PC-3 (cell line): ENCODE measurements around the gene SLC5A10.

ENCODE experiments used
- EZH2 ChIP-seq: fragments of 300-600 bp; sonication (generic); IDR thresholded peaks from one replicate; pipeline ENCODE4 v1.6.1; 2017; ENCODE audit warnings: antibody characterized with exemption, mild to moderate bottlenecking, low read length; ENCODE audit not compliant: unreplicated experiment
- EZH2phosphoT487 ChIP-seq: fragments of 300-600 bp; sonication (generic); IDR thresholded peaks from 2 replicates; pipeline ENCODE4 v1.6.1; 2018; ENCODE audit warnings: mild to moderate bottlenecking, antibody characterized with exemption, low read length, borderline replicate concordance
- TF ChIP-seq, protein P1 (sequence below): fragments of 300-600 bp; sonication (generic); conservative IDR thresholded peaks from 2 replicates; pipeline ENCODE4 v1.5.1; 2017; ENCODE audit warnings: antibody characterized with exemption, low read depth, mild to moderate bottlenecking, low read length

DNA sequence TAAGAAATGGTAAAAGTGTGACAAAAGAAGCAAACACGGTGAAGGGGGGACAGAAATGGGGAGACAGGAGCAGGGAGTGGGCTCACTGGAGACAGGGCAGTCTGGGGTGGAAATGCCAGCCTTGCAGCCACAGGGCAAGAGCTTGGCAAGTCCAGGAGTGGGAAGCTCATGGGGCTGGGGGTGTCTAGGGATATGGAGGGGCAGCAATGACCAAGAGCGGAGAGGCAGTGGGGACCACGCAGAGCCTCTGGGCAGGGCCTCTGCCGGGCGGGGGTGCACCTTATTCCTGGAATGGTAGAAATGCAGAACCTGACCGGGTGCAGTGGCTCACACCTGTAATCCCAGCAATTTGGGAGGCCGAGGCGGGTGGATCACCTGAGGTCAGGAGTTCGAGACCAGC lies 12.6 kb downstream of the SLC5A10 start:
- TF ChIP-seq, protein P1, sequence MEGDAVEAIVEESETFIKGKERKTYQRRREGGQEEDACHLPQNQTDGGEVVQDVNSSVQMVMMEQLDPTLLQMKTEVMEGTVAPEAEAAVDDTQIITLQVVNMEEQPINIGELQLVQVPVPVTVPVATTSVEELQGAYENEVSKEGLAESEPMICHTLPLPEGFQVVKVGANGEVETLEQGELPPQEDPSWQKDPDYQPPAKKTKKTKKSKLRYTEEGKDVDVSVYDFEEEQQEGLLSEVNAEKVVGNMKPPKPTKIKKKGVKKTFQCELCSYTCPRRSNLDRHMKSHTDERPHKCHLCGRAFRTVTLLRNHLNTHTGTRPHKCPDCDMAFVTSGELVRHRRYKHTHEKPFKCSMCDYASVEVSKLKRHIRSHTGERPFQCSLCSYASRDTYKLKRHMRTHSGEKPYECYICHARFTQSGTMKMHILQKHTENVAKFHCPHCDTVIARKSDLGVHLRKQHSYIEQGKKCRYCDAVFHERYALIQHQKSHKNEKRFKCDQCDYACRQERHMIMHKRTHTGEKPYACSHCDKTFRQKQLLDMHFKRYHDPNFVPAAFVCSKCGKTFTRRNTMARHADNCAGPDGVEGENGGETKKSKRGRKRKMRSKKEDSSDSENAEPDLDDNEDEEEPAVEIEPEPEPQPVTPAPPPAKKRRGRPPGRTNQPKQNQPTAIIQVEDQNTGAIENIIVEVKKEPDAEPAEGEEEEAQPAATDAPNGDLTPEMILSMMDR = no peak
- TF ChIP-seq EZH2phosphoT487 (no peak), EZH2 (no peak)
